SU-DHL-6 (cell line): Measurements from ENCODE around the gene CDH16.

Experiments used
- H2AFZ ChIP-seq: fragments of 200-600 bp; sonication (generic); 2 replicates; pipeline ENCODE4 v1.6.1; 2014; ENCODE audit warnings: low read depth, mild to moderate bottlenecking, moderate library complexity, mixed read lengths, antibody characterized with exemption, low read length; ENCODE audit not compliant: severe bottlenecking
- H3F3A ChIP-seq: fragments of 200-600 bp; shearing (Covaris generic); 2 replicates; pipeline ENCODE4 v1.6.0; 2016; ENCODE audit warnings: antibody characterized with exemption, mild to moderate bottlenecking; ENCODE audit not compliant: insufficient read depth
- H3K27ac ChIP-seq: fragments of 200-600 bp; sonication (generic); 2 replicates; pipeline ENCODE4 v1.5.1; 2016; ENCODE audit warnings: low read depth, mild to moderate bottlenecking, low read length, moderate library complexity, mixed read lengths
- H3K27me3 ChIP-seq: fragments of 200-600 bp; sonication (generic), shearing (Covaris generic); 2 replicates; pipeline ENCODE4 v1.6.0; 2014; ENCODE audit warnings: mild to moderate bottlenecking, low read length
- H3K36me3 ChIP-seq: fragments of 200-600 bp; sonication (generic); 2 replicates; pipeline ENCODE4 v1.6.1; 2014; ENCODE audit warnings: mild to moderate bottlenecking, low read length, mixed read lengths
- H3K4me2 ChIP-seq: fragments of 300-600, 200-600 bp; shearing (Covaris generic), sonication (generic); 2 replicates; pipeline ENCODE4 v1.6.0; 2014; ENCODE audit warnings: low read length, low read depth, mild to moderate bottlenecking; ENCODE audit not compliant: poor library complexity, severe bottlenecking
- H3K4me3 ChIP-seq: fragments of 200-600 bp; sonication (generic); 2 replicates; pipeline ENCODE4 v1.5.1; 2014; ENCODE audit warnings: antibody characterized with exemption, low read length, mild to moderate bottlenecking, mixed read lengths; ENCODE audit not compliant: insufficient read depth, poor library complexity, severe bottlenecking
- H3K79me2 ChIP-seq: fragments of 200-600 bp; sonication (generic); 2 replicates; pipeline ENCODE4 v1.6.1; 2014; ENCODE audit warnings: mild to moderate bottlenecking, low read length, moderate library complexity; ENCODE audit not compliant: insufficient read depth
- H3K9ac ChIP-seq: fragments of 200-600 bp; sonication (generic); 2 replicates; pipeline ENCODE4 v1.7.0; 2014; ENCODE audit warnings: mild to moderate bottlenecking, low read length
- H3K9me2 ChIP-seq: fragments of 200-600 bp; sonication (generic); replicated peaks from 2 replicates; pipeline ENCODE4 v1.6.1; 2014; ENCODE audit warnings: low read length; ENCODE audit not compliant: insufficient read depth
- H3K9me3 ChIP-seq: fragments of 200-600 bp; sonication (generic); 2 replicates; pipeline ENCODE4 v1.6.1; 2014; ENCODE audit warnings: low read length, mixed read lengths; ENCODE audit not compliant: insufficient read depth
- H4K20me1 ChIP-seq: fragments of 200-600 bp; sonication (generic); 2 replicates; pipeline ENCODE4 v1.6.1; 2014; ENCODE audit warnings: low read depth, mild to moderate bottlenecking, antibody characterized with exemption, low read length, moderate library complexity, mixed read lengths
- EZH2phosphoT487 ChIP-seq: fragments of 200-600 bp; sonication (generic), shearing (Covaris generic); conservative IDR thresholded peaks from 2 replicates; pipeline ENCODE4 v1.6.1; 2018; ENCODE audit warnings: mild to moderate bottlenecking, antibody characterized with exemption, low read length, moderate library complexity, mixed read lengths
- TF ChIP-seq, protein P1 (sequence below): fragments of 200-600 bp; sonication (generic); IDR thresholded peaks from one replicate; pipeline ENCODE4 v1.5.1; 2017; ENCODE audit warnings: antibody characterized with exemption, mild to moderate bottlenecking, low read length, moderate library complexity; ENCODE audit not compliant: insufficient read depth, poor library complexity, severe bottlenecking

CDH16 gene

GRCh38 chr16:66900721-66901441 is 17.8 kb downstream of the CDH16 start:
- no peak overlapping the region for H3K27ac ChIP-seq
- no peaks in the 10 kb centered on the region for H3F3A ChIP-seq
- H3K9me2 ChIP-seq, result no peaks in the 10 kb centered on the region
- H3K9me3 ChIP-seq, result no peaks in the 10 kb centered on the region
- no peak overlapping the region for H3K4me3 ChIP-seq
- H3K79me2 ChIP-seq, result no peaks in the 10 kb centered on the region
- H4K20me1 ChIP-seq, result no peaks in the 10 kb centered on the region
- H3K27me3 ChIP-seq, result no peaks in the 10 kb centered on the region
- H3K36me3 ChIP-seq, result no peaks in the 10 kb centered on the region
- H3K9ac ChIP-seq, result no peak overlapping the region
- H3K4me2 ChIP-seq, result no peak overlapping the region
- TF ChIP-seq, protein P1, sequence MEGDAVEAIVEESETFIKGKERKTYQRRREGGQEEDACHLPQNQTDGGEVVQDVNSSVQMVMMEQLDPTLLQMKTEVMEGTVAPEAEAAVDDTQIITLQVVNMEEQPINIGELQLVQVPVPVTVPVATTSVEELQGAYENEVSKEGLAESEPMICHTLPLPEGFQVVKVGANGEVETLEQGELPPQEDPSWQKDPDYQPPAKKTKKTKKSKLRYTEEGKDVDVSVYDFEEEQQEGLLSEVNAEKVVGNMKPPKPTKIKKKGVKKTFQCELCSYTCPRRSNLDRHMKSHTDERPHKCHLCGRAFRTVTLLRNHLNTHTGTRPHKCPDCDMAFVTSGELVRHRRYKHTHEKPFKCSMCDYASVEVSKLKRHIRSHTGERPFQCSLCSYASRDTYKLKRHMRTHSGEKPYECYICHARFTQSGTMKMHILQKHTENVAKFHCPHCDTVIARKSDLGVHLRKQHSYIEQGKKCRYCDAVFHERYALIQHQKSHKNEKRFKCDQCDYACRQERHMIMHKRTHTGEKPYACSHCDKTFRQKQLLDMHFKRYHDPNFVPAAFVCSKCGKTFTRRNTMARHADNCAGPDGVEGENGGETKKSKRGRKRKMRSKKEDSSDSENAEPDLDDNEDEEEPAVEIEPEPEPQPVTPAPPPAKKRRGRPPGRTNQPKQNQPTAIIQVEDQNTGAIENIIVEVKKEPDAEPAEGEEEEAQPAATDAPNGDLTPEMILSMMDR, result no peak
- TF ChIP-seq EZH2phosphoT487, result no peak
- H2AFZ ChIP-seq, result no peak overlapping the region

DNA sequence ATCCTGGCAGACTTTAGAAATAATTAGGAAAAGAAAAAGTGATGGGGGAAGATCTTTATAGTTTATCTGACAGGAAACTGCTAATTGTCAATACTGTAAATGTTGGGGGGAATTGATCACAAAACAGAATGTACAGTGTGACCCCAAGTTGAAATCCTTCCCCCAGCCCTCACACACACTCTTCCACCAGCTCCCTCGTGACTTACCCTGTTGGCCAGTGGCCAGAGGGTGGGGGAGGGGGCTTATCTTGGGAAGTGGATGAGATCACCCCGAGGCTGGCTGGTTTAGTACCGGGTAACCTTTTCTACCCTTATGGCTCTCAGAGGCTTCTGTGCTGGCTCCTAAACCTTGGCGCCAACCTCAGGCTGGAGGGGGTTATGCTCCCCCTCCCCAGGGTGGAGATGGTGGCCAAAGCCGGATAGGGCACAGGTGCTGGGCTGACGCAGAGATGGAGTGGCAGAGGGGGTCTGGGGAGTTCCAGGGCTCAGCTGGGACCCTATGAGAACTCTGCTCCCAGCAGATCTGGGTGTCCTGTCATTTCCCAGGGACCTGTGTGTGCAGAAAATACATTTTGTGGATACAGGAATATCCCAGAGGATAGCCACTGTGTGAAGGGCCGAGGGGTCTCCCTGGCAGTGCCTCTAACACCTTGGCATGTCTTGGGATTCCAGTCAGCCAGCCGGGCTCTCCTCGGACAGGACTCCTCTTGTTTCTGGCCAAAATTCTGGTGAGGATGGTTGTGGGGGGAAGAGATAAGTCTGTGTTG is 18.6 kb downstream of the CDH16 start:
- H3K27ac ChIP-seq, result no peak overlapping the region
- no peak overlapping the region for H3K4me3 ChIP-seq
- H2AFZ ChIP-seq, result no peak overlapping the region
- no peaks in the 10 kb centered on the region for H3F3A ChIP-seq
- H3K9ac ChIP-seq, result no peak overlapping the region
- H3K27me3 ChIP-seq, result no peaks in the 10 kb centered on the region
- no peaks in the 10 kb centered on the region for H4K20me1 ChIP-seq
- H3K36me3 ChIP-seq, result no peaks in the 10 kb centered on the region
- no peak overlapping the region for H3K4me2 ChIP-seq
- TF ChIP-seq, protein P1, result no peak
- no peak for TF ChIP-seq EZH2phosphoT487
- no peaks in the 10 kb centered on the region for H3K9me2 ChIP-seq
- H3K79me2 ChIP-seq, result no peaks in the 10 kb centered on the region
- H3K9me3 ChIP-seq, result no peaks in the 10 kb centered on the region

GRCh38 chr16:66899310-66899944 is 19.3 kb downstream of the CDH16 start:
- Histone ChIP-seq H3K9ac (no peak overlapping the region), H4K20me1 (no peaks in the 10 kb centered on the region), H3K4me3 (no peak overlapping the region), H3K27me3 (no peaks in the 10 kb centered on the region), H3K27ac (no peak overlapping the region), H3K36me3 (no peaks in the 10 kb centered on the region), H3K79me2 (no peaks in the 10 kb centered on the region), H3F3A (no peaks in the 10 kb centered on the region), H3K4me2 (no peak overlapping the region), H2AFZ (no peak overlapping the region), H3K9me3 (no peaks in the 10 kb centered on the region), H3K9me2 (no peaks in the 10 kb centered on the region)
- TF ChIP-seq, protein P1, result no peak
- TF ChIP-seq EZH2phosphoT487, result no peak
